HG02981 (cell line): ENCODE measurements around the gene GPER1.
"Not testable (repeated sequence)": the region's sequence is repeated elsewhere in the genome, so short reads cannot be mapped to it uniquely, and the experiment has no call there.

Experiments used
- ATAC-seq: cut with Tn5 transposase; IDR thresholded peaks from one replicate; pipeline ENCODE4 v1.9.1; 2021; ENCODE audit warnings: mild to moderate bottlenecking, moderate library complexity; ENCODE audit not compliant: unreplicated experiment

The GPER1 gene

GRCh38 chr7:1116383-1117008, 28.6 kb downstream of the GPER1 start:
- not testable (repeated sequence) for ATAC-seq

GRCh38 chr7:1117321-1117928, 29.5 kb downstream of the GPER1 start:
- ATAC-seq = no peak

- ATAC-seq = no peak
Measured at GRCh38 chr7:1119201-1119600, 31.3 kb downstream of the GPER1 start.

GRCh38 chr7:1120791-1121190, 32.9 kb downstream of the GPER1 start:
- no peak for ATAC-seq

GRCh38 chr7:1121476-1121875, 33.6 kb downstream of the GPER1 start:
- ATAC-seq = no peak

- no peak for ATAC-seq
Measured at GRCh38 chr7:1121886-1122831, 34.2 kb downstream of the GPER1 start.

GRCh38 chr7:1122832-1123501, 35.1 kb downstream of the GPER1 start:
- ATAC-seq = no peak

GRCh38 chr7:1123715-1124114, 35.8 kb downstream of the GPER1 start:
- ATAC-seq = no peak

GRCh38 chr7:1124164-1124563, 36.3 kb downstream of the GPER1 start:
- ATAC-seq = no peak

- no peak for ATAC-seq
Measured at GRCh38 chr7:1124816-1125602, 37.1 kb downstream of the GPER1 start.

GRCh38 chr7:1125603-1125969, 37.7 kb downstream of the GPER1 start:
- ATAC-seq = no peak

GRCh38 chr7:1127001-1127400, 39.1 kb downstream of the GPER1 start:
- no peak for ATAC-seq

- no peak for ATAC-seq
Measured at GRCh38 chr7:1129431-1129830, 41.5 kb downstream of the GPER1 start.

- ATAC-seq = no peak
Measured at GRCh38 chr7:1130021-1130990, 42.4 kb downstream of the GPER1 start.

- no peak for ATAC-seq
Measured at GRCh38 chr7:1131471-1132265, 43.8 kb downstream of the GPER1 start.

- ATAC-seq = no peak
Measured at GRCh38 chr7:1134951-1135350, 47.0 kb downstream of the GPER1 start.

GRCh38 chr7:1136841-1137516, 49.1 kb downstream of the GPER1 start:
- no peak for ATAC-seq
